GM12891 (cell line): ENCODE measurements around the gene SLC35B4.

Experiments used
- DNase-seq: peaks from one replicate; pipeline ENCODE4 v3.0.0; 2011; ENCODE audit warnings: low spot score; ENCODE audit not compliant: insufficient read length
- FAIRE-seq: peaks from 2 replicates; lab custom pipeline; 2011; peaks lifted over from hg19 to GRCh38; lab: Jason Lieb, UNC
- PAX5 ChIP-seq: IDR thresholded peaks from 2 replicates; pipeline ENCODE4 v1.6.1; 2011; ENCODE audit warnings: low read length, moderate library complexity, mild to moderate bottlenecking; ENCODE audit not compliant: insufficient read depth, severe bottlenecking
- POLR2A ChIP-seq: IDR thresholded peaks from 2 replicates; pipeline ENCODE4 v1.6.1; 2011; ENCODE audit warnings: low read depth, low read length, control low read depth
- POLR2AphosphoS5 ChIP-seq: IDR thresholded peaks from 2 replicates; pipeline ENCODE4 v1.6.1; 2011; ENCODE audit warnings: low read depth, low read length, control low read depth
- POU2F2 ChIP-seq: IDR thresholded peaks from 2 replicates; pipeline ENCODE4 v1.6.1; 2011; ENCODE audit warnings: low read depth, mild to moderate bottlenecking, control low read depth, low read length, moderate library complexity
- SPI1 ChIP-seq: IDR thresholded peaks from 2 replicates; pipeline ENCODE4 v1.6.1; 2011; ENCODE audit warnings: low read depth, low read length, control low read depth
- TAF1 ChIP-seq: IDR thresholded peaks from 2 replicates; pipeline ENCODE4 v1.6.1; 2011; ENCODE audit warnings: low read depth, low read length, control low read depth

The SLC35B4 gene

GRCh38 chr7:134320201-134320600 is 3.5 kb upstream of the SLC35B4 start:
- TF ChIP-seq TAF1 (no peak), POU2F2 (no peak), SPI1 (no peak), POLR2A (no peak), POLR2AphosphoS5 (no peak), PAX5 (no peak)
- FAIRE-seq (no peak), DNase-seq (no peak)

- no peak for TF ChIP-seq SPI1
- no peak for TF ChIP-seq POLR2A
- TF ChIP-seq POU2F2: no peak
- TF ChIP-seq POLR2AphosphoS5: no peak
- TF ChIP-seq TAF1: no peak
- no peak for TF ChIP-seq PAX5
- DNase-seq: no peak
- no peak for FAIRE-seq
These were observed 1.7 kb upstream of the SLC35B4 start for GRCh38 chr7:134318443-134318842.

GRCh38 chr7:134317434-134317833 is 704 bp upstream of the SLC35B4 start:
- FAIRE-seq: no peak
- TF ChIP-seq POU2F2 (no peak), SPI1 (no peak), POLR2AphosphoS5 (no peak)
- no peak for DNase-seq

- DNase-seq: no peak
- FAIRE-seq: peak; percentile 43
- TF ChIP-seq PAX5 (no peak), POU2F2 (no peak), TAF1 (no peak), SPI1 (no peak), POLR2AphosphoS5 (no peak)
These were observed 821 bp downstream of the SLC35B4 start for GRCh38 chr7:134315679-134316538.

- no peak for DNase-seq
- FAIRE-seq: no peak
- TF ChIP-seq TAF1 (no peak), POLR2A (no peak), POU2F2 (no peak), POLR2AphosphoS5 (no peak), SPI1 (no peak), PAX5 (no peak)
These were observed 3.2 kb downstream of the SLC35B4 start for GRCh38 chr7:134313543-134313942.

GRCh38 chr7:134312717-134313116 is 4.0 kb downstream of the SLC35B4 start:
- no peak for TF ChIP-seq POLR2A
- no peak for TF ChIP-seq PAX5
- FAIRE-seq (no peak), DNase-seq (no peak)

GRCh38 chr7:134311807-134312206 is 4.9 kb downstream of the SLC35B4 start:
- TF ChIP-seq TAF1 (no peak), POU2F2 (no peak), POLR2AphosphoS5 (no peak), SPI1 (no peak)
- DNase-seq: no peak
- no peak for FAIRE-seq

- no peak for FAIRE-seq
- TF ChIP-seq POLR2AphosphoS5 (no peak), SPI1 (no peak), PAX5 (no peak), TAF1 (no peak), POLR2A (no peak), POU2F2 (no peak)
These were observed 8.2 kb downstream of the SLC35B4 start for GRCh38 chr7:134308548-134308947.

GRCh38 chr7:134307320-134307719 is 9.4 kb downstream of the SLC35B4 start:
- FAIRE-seq (no peak), DNase-seq (no peak)
- TF ChIP-seq POLR2A (no peak), TAF1 (no peak), POU2F2 (no peak), PAX5 (no peak), POLR2AphosphoS5 (no peak), SPI1 (no peak)

More at GRCh38 chr7:134308548-134308947, 8.2 kb downstream of the SLC35B4 start:
- no peak for DNase-seq

GRCh38 chr7:134302120-134302519 is 14.6 kb downstream of the SLC35B4 start:
- no peak for DNase-seq
- FAIRE-seq: no peak
- TF ChIP-seq POLR2AphosphoS5 (no peak), POU2F2 (no peak), PAX5 (no peak), TAF1 (no peak), SPI1 (no peak), POLR2A (no peak)

GRCh38 chr7:134301592-134301991 is 15.1 kb downstream of the SLC35B4 start:
- DNase-seq (no peak), FAIRE-seq (no peak)
- TF ChIP-seq SPI1 (no peak), POU2F2 (no peak), POLR2AphosphoS5 (no peak), TAF1 (no peak), PAX5 (no peak), POLR2A (no peak)
